WERI-Rb-1 (cell line): Measurements from ENCODE around the gene USP20.

Experiments
- DNase-seq: peaks from one replicate; pipeline ENCODE4 v3.0.0-alpha.2; 2020
- H3K27ac ChIP-seq: fragments of 250-450 bp; sonication (Bioruptor Pico); 2 replicates; pipeline ENCODE4 v1.5.1; 2020; ENCODE audit warnings: mild to moderate bottlenecking, moderate library complexity
- H3K27me3 ChIP-seq: fragments of 250-450 bp; sonication (Bioruptor Pico); 2 replicates; pipeline ENCODE4 v1.5.1; 2021; ENCODE audit warnings: mild to moderate bottlenecking, low read depth, moderate library complexity; ENCODE audit not compliant: insufficient read depth, severe bottlenecking
- H3K36me3 ChIP-seq: fragments of 250-450 bp; sonication (Bioruptor Pico); 2 replicates; pipeline ENCODE4 v1.5.1; 2020; ENCODE audit warnings: mild to moderate bottlenecking, moderate library complexity
- H3K4me3 ChIP-seq: 2 replicates; pipeline ENCODE4 v1.5.1; 2011; ENCODE audit warnings: low read depth, mild to moderate bottlenecking, control low read depth, low read length
- H3K9me3 ChIP-seq: fragments of 250-450 bp; sonication (Bioruptor Pico); 2 replicates; pipeline ENCODE4 v1.5.1; 2021; ENCODE audit warnings: mild to moderate bottlenecking, moderate library complexity; ENCODE audit not compliant: severe bottlenecking
- TF ChIP-seq, protein P1 (sequence below): IDR thresholded peaks from 2 replicates; pipeline ENCODE4 v1.5.1; 2011; ENCODE audit warnings: low read depth, mild to moderate bottlenecking, control low read depth, inconsistent platforms, low read length

Gene USP20

DNA sequence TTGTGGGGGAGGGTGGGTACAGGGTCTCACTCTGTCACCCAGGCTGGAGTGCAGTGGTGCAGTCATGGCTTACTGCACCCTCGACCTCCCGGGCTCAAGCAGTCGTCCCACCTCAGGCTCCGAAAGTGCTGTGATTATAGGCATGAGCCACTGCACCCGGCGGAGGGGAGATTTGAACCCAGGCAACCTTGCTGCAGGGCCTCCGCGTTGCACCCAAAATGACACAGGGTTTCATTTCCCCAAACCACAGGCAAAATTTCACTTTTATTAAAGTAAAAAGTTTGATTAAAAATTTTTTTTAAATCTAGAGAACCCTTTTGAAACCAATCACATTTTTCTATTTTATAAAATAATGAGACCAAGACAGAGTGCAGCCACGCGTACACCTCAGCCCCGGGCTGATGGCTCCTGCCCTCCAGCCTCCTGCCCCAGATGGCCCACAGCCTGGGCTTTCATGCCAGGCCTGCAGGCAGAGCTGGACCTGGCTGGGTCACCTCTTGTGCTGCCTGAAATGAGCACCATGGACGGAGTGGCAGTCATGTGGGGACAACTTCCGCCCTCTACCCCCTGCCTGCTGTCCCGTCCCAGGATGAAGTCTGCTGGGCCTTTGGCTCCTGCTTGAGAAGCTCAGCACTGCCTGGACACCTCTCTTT is 30.5 kb downstream of the USP20 start:
- DNase-seq: no peak
- Histone ChIP-seq H3K36me3 (peaks cover 33% of the 10 kb centered on the region), H3K27me3 (no peaks in the 10 kb centered on the region), H3K9me3 (no peaks in the 10 kb centered on the region), H3K4me3 (no peak overlapping the region), H3K27ac (no peak overlapping the region)
- TF ChIP-seq, protein P1, sequence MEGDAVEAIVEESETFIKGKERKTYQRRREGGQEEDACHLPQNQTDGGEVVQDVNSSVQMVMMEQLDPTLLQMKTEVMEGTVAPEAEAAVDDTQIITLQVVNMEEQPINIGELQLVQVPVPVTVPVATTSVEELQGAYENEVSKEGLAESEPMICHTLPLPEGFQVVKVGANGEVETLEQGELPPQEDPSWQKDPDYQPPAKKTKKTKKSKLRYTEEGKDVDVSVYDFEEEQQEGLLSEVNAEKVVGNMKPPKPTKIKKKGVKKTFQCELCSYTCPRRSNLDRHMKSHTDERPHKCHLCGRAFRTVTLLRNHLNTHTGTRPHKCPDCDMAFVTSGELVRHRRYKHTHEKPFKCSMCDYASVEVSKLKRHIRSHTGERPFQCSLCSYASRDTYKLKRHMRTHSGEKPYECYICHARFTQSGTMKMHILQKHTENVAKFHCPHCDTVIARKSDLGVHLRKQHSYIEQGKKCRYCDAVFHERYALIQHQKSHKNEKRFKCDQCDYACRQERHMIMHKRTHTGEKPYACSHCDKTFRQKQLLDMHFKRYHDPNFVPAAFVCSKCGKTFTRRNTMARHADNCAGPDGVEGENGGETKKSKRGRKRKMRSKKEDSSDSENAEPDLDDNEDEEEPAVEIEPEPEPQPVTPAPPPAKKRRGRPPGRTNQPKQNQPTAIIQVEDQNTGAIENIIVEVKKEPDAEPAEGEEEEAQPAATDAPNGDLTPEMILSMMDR: no peak

DNA sequence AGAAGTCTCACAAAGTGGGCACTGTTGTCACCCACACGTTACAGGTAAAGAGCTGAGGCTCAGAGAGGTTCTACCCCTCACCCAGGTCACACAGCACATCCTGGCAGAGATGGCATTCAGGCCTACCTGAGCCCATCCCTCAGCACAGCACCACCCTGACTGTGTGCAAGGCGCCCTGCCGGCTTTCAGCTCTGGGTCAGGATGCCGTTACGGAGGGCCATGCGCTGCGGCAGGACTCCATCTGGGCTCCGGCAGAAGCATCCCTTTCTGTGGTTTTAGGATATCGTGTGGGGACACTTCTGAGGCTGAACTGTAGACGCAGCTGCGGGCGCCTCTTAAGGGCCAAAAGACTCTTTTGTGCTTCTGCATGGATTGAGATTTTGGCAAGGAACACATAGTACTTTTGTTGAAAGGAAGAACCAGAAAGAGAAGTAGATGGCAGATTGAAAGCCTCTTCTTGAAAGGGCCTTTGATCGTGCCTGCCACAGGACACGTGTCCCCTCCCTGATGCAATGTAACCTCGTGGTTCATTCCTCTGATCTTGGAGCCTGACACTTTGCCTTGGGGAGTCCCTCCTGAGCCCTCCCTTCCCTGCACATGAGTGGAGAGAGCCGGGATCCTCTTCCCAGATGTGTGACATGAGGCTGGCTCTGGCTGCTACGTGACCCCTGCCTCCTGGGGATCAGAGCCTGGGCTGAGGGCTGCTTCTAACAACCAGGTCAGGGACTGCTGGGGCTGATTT is 31.3 kb downstream of the USP20 start:
- no peak overlapping the region for H3K4me3 ChIP-seq
- TF ChIP-seq, protein P1: no peak
- no peak for DNase-seq
- H3K27me3 ChIP-seq: no peaks in the 10 kb centered on the region
- no peaks in the 10 kb centered on the region for H3K9me3 ChIP-seq
- H3K36me3 ChIP-seq: peaks cover 25% of the 10 kb centered on the region
- H3K27ac ChIP-seq: no peak overlapping the region

DNA sequence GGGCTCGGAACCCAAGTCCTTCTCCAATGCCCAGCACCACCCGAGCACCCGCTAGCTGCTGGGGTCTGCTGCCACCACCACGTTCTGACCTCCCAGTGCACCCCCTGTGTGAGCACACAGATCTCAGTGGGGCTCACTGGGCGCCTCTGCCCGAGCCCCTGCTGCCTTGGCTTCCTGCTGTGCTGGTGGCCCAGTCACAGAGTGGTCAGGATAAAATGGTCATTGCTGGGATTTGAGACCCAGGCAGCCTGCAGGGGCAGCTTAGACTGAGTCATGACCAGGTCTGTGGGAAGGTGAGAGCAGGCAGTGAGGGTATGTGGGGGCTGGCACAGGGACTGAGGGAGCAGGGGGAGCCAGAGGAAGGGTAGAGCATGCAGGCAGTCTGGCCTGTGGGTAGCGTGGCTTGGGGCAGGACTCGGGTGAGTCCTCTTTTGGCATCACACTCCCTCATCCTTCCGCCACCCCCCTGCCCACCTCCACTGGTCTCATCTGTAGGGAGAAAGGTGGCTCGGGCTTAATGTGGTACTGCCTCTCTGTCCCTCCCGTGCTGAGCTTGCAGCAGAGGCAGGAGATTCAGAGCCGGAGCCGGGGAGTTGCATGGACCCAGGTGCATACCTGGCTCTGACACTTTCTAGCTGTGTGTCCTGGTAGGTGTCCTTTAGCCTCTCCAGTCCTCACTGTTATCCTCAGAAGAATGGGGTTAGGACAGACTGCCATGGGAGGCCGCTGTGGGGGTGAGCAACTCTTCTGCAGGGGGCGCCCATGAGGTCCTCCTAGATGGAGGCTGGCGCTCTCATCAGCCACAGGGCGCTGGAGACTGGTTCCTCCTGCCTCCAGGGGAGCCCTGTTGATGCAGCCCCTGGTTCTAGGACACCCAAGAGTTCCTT is 32.1 kb downstream of the USP20 start:
- no peak for DNase-seq
- Histone ChIP-seq H3K27me3 (no peaks in the 10 kb centered on the region), H3K36me3 (peaks cover 20% of the 10 kb centered on the region), H3K27ac (no peak overlapping the region), H3K4me3 (no peak overlapping the region), H3K9me3 (no peaks in the 10 kb centered on the region)
- TF ChIP-seq, protein P1: peak; percentile 18; the same call in 1 of the 2 replicates

DNA sequence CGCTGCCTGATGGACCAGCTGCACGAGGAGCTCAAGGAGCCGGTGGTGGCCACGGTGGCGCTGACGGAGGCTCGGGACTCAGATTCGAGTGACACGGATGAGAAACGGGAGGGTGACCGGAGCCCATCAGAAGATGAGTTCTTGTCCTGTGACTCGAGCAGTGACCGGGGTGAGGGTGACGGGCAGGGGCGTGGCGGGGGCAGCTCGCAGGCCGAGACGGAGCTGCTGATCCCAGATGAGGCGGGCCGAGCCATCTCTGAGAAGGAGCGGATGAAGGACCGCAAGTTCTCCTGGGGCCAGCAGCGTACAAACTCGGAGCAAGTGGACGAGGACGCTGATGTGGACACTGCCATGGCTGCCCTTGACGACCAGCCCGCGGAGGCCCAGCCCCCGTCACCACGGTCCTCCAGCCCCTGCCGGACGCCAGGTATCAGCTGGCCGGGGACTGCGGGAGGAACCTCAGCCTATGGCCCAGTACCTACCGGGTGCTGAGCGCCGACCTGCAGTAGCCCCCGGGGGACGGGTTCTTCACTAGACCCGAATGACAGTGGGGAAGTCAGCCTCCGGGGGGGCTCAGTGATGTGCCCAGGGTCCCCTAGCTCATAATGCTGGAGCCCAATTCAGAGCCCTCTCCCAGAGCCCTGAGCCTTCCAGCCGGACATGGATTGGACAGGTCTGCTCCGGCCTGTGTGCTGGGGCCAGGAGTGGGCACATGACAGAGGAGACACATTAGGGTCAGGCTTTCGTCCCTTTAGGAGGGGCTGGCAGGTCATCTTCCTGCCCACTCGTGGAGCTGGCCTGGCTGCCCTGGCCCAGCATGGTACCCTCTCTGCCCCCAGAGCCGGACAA is 33.0 kb downstream of the USP20 start:
- TF ChIP-seq, protein P1: no peak
- H3K4me3 ChIP-seq: no peak overlapping the region
- no peaks in the 10 kb centered on the region for H3K27me3 ChIP-seq
- DNase-seq: no peak
- no peak overlapping the region for H3K27ac ChIP-seq
- H3K9me3 ChIP-seq: no peaks in the 10 kb centered on the region
- peaks cover 20% of the 10 kb centered on the region for H3K36me3 ChIP-seq

DNA sequence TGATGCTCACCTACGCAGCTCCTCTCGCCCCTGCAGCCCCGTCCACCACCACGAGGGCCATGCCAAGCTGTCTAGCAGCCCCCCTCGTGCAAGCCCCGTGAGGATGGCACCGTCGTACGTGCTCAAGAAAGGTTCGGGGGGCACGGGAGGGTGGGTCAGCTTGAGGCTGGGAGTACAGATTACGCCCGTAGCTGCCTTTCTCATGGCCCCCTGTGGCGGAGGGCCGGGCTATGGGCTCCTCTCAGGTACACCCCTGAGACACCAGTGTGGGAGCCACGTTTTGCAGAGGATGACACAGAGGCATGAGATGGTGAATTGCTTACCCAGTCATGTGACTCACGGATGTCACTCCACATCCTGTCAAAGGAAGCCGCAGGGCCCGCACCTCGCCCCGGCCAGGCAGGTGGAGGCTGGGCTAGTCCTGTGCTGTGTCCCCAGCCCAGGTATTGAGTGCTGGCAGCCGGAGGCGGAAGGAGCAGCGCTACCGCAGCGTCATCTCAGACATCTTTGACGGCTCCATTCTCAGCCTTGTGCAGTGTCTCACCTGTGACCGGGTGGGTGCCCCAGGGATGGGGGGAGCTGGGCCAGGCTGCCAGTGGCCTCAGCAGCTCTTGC is 33.7 kb downstream of the USP20 start:
- DNase-seq: no peak
- Histone ChIP-seq H3K27ac (no peak overlapping the region), H3K27me3 (no peaks in the 10 kb centered on the region), H3K4me3 (no peak overlapping the region), H3K36me3 (peaks cover 16% of the 10 kb centered on the region), H3K9me3 (no peaks in the 10 kb centered on the region)
- TF ChIP-seq, protein P1: no peak
